Peyer's patch (tissue), 4 donors: ENCODE measurements around the gene EIF4A2. TPM values are rescaled to one million over a fixed set of nuclear protein-coding genes. Genes with fewer than 3 reads are reported as not detected.

Experiments
- DNase-seq, 3 donors: peaks; one replicate each; pipeline ENCODE4 v3.0.0-alpha.2; 2017 to 2019
- H3K27ac ChIP-seq, 4 donors: fragments of 200-600 bp; sonication (generic); one replicate each; pipeline ENCODE4 v1.5.1; 2016 to 2019
- H3K27me3 ChIP-seq, 2 donors: fragments of 200-600 bp; sonication (generic); one replicate each; pipeline ENCODE4 v1.5.1; 2019
- H3K36me3 ChIP-seq, 3 donors: fragments of 200-600 bp; sonication (generic); one replicate each; pipeline ENCODE4 v1.5.1; 2016 to 2019
- H3K4me1 ChIP-seq, 4 donors: fragments of 200-600 bp; sonication (generic); one replicate each; pipeline ENCODE4 v1.5.1; 2016 to 2019
- H3K4me3 ChIP-seq, 4 donors: fragments of 200-600 bp; sonication (generic); 1 replicate in 3 of 4; 2 replicates in 1 of 4; pipeline ENCODE4 v1.5.1; 2016 to 2019; ENCODE audit warnings: mild to moderate bottlenecking in 1 of 4
- H3K9me3 ChIP-seq, 4 donors: fragments of 200-600 bp; sonication (generic); one replicate each; pipeline ENCODE4 v1.5.1; 2016 to 2019; ENCODE audit warnings: mild to moderate bottlenecking in 1 of 4
- CTCF ChIP-seq, 6 experiments: fragments of 450-650 bp in 4 of 6; fragments of 200-600 bp in 2 of 6; sonication (generic) in 1 of 6; IDR thresholded peaks; one replicate each; pipeline ENCODE4 v1.5.1; 2017 to 2019; ENCODE audit warnings: antibody characterized with exemption in 6 of 6, mild to moderate bottlenecking in 3 of 6, moderate library complexity in 1 of 6
- POLR2A ChIP-seq, 2 donors: fragments of 450-650 bp; IDR thresholded peaks; one replicate each; pipeline ENCODE4 v1.5.1; 2017; ENCODE audit warnings: antibody characterized with exemption in 2 of 2, mild to moderate bottlenecking in 2 of 2, moderate library complexity in 2 of 2
- total RNA-seq, 4 donors: library from RNA; depleted of rRNA; stranded (reverse); fragments of >200 nt; gene quantifications; one replicate each; pipeline ENCODE4 v1.1.0, GENCODE V29; 2016

Gene EIF4A2
- total RNA-seq, 4 donors from 2014 or later = 218 to 408 (median 262) TPM

GRCh38 chr3:186759231-186759930, 24.0 kb upstream of the EIF4A2 start:
- Histone ChIP-seq H3K9me3 (no peaks in the 10 kb centered on the region), H3K27ac (no peak overlapping the region), H3K4me3 (no peak overlapping the region), H3K36me3 (no peaks in the 10 kb centered on the region), H3K27me3 (no peaks in the 10 kb centered on the region), H3K4me1 (no peaks in the 10 kb centered on the region)
- DNase-seq = no peak
- TF ChIP-seq CTCF (IDR thresholded peaks at IDR 0.05) (no peak), POLR2A (IDR thresholded peaks at IDR 0.05) (no peak)

- Histone ChIP-seq H3K4me3 (no peak overlapping the region), H3K9me3 (no peaks in the 10 kb centered on the region), H3K36me3 (no peaks in the 10 kb centered on the region), H3K4me1 (no peaks in the 10 kb centered on the region), H3K27ac (no peak overlapping the region), H3K27me3 (no peaks in the 10 kb centered on the region)
- DNase-seq = no peak
- TF ChIP-seq POLR2A (IDR thresholded peaks at IDR 0.05) = no peak
- no peak for TF ChIP-seq CTCF (IDR thresholded peaks at IDR 0.05)
These were observed 23.1 kb upstream of the EIF4A2 start for GRCh38 chr3:186760141-186760833.

GRCh38 chr3:186760897-186761447, 22.4 kb upstream of the EIF4A2 start:
- H3K36me3 ChIP-seq = no peaks in the 10 kb centered on the region
- H3K9me3 ChIP-seq = no peaks in the 10 kb centered on the region

GRCh38 chr3:186772281-186772694, 11.1 kb upstream of the EIF4A2 start:
- H3K4me3 ChIP-seq = peak overlapping the region; percentile 57 to 64 (median 58)
- peaks cover 0 to 6% (median 0%) of the 10 kb centered on the region in 4 donors for H3K4me1 ChIP-seq
- no peaks in the 10 kb centered on the region for H3K27me3 ChIP-seq
- DNase-seq = no peak
- H3K27ac ChIP-seq = peak overlapping the region; percentile 28 to 83 (median 57)
- H3K9me3 ChIP-seq = no peaks in the 10 kb centered on the region
- H3K36me3 ChIP-seq = no peaks in the 10 kb centered on the region
- TF ChIP-seq CTCF (IDR thresholded peaks at IDR 0.05) = no peak
- TF ChIP-seq POLR2A (IDR thresholded peaks at IDR 0.05) = no peak

More at GRCh38 chr3:186760897-186761447, 22.4 kb upstream of the EIF4A2 start:
- peak overlapping the region in 1 of 4 donors; percentile 31 for H3K27ac ChIP-seq
- no peak overlapping the region for H3K4me3 ChIP-seq
- no peaks in the 10 kb centered on the region for H3K27me3 ChIP-seq
- H3K4me1 ChIP-seq = no peaks in the 10 kb centered on the region
- no peak for TF ChIP-seq CTCF (IDR thresholded peaks at IDR 0.05)
- no peak for TF ChIP-seq POLR2A (IDR thresholded peaks at IDR 0.05)
- peak in 1 of 3 donors; percentile 67 for DNase-seq

GRCh38 chr3:186772701-186773417, 10.5 kb upstream of the EIF4A2 start:
- Histone ChIP-seq H3K9me3 (no peaks in the 10 kb centered on the region), H3K36me3 (no peaks in the 10 kb centered on the region), H3K4me3 (peak overlapping the region; percentile 57 to 64 (median 58)), H3K27me3 (no peaks in the 10 kb centered on the region), H3K27ac (peak overlapping the region; percentile 28 to 83 (median 57)), H3K4me1 (peaks cover 0 to 6% (median 0%) of the 10 kb centered on the region in 4 donors)
- no peak for TF ChIP-seq CTCF (IDR thresholded peaks at IDR 0.05)
- no peak for TF ChIP-seq POLR2A (IDR thresholded peaks at IDR 0.05)
- peak; percentile 69 to 93 (median 92) for DNase-seq
